KMS-11 (cell line): ENCODE results near the gene YRDC.
A peak's percentile ranks its signal among the peaks of the same experiment; 100 is the strongest.

Experiments used
- H2AFZ ChIP-seq: fragments of 200-600 bp; sonication (generic); 2 replicates; pipeline ENCODE4 v1.6.1; 2016; ENCODE audit warnings: antibody characterized with exemption, mixed run types, low read depth
- H3K27ac ChIP-seq: fragments of 200-600 bp; sonication (generic); 2 replicates; pipeline ENCODE4 v1.6.1; 2016; ENCODE audit warnings: mild to moderate bottlenecking, mixed run types
- H3K27me3 ChIP-seq: fragments of 200-600 bp; sonication (generic); 2 replicates; pipeline ENCODE4 v1.6.1; 2017; ENCODE audit warnings: mild to moderate bottlenecking, low read depth, mixed run types, moderate library complexity; ENCODE audit not compliant: insufficient read depth
- H3K36me3 ChIP-seq: fragments of 200-600 bp; sonication (generic); 2 replicates; pipeline ENCODE4 v1.6.1; 2017; ENCODE audit warnings: mild to moderate bottlenecking, mixed run types; ENCODE audit not compliant: insufficient read depth
- H3K4me1 ChIP-seq: fragments of 200-600 bp; sonication (generic); 2 replicates; pipeline ENCODE4 v1.6.1; 2016; ENCODE audit warnings: mild to moderate bottlenecking, low read depth, mixed run types; ENCODE audit not compliant: poor library complexity, severe bottlenecking
- H3K4me2 ChIP-seq: fragments of 200-600 bp; sonication (generic); 2 replicates; pipeline ENCODE4 v1.7.0; 2016; ENCODE audit warnings: mild to moderate bottlenecking, mixed run types
- H3K4me3 ChIP-seq: fragments of 200-600 bp; sonication (generic); IDR thresholded peaks from 2 replicates; pipeline ENCODE4 v1.6.1; 2017; ENCODE audit warnings: low read depth, low read length, mixed read lengths; ENCODE audit not compliant: insufficient read depth
- H3K79me2 ChIP-seq: fragments of 200-600 bp; sonication (generic); 2 replicates; pipeline ENCODE4 v1.6.1; 2016; ENCODE audit warnings: low read depth, mixed run types; ENCODE audit not compliant: insufficient read depth
- H3K9ac ChIP-seq: fragments of 200-600 bp; sonication (generic); 2 replicates; pipeline ENCODE4 v1.6.1; 2016; ENCODE audit warnings: mild to moderate bottlenecking, mixed run types
- H4K20me1 ChIP-seq: fragments of 200-600 bp; sonication (generic); 2 replicates; pipeline ENCODE4 v1.6.1; 2016; ENCODE audit warnings: mild to moderate bottlenecking, mixed run types; ENCODE audit not compliant: insufficient read depth
- CTCF ChIP-seq: fragments of 200-600 bp; sonication (generic); conservative IDR thresholded peaks from 2 replicates; pipeline ENCODE4 v1.6.1; 2017; ENCODE audit warnings: low read depth, mild to moderate bottlenecking, antibody characterized with exemption, low read length, moderate library complexity, mixed read lengths

YRDC gene

GRCh38 chr1:37794372-37795339 lies 13.4 kb downstream of the YRDC start:
- peak overlapping the region; percentile 95 for H3K4me2 ChIP-seq

GRCh38 chr1:37793773-37794371 lies 14.1 kb downstream of the YRDC start, which contains the start of gene MANEAL:
Gene MANEAL (plus strand): TSS chr1:37793847. CDS start chr1:37794183, 336 bp downstream.
- Histone ChIP-seq H3K4me1 (peaks cover 38% of the 10 kb centered on the region), H4K20me1 (no peaks in the 10 kb centered on the region), H3K9ac (peak within 1 kb of the TSS; percentile 69; the same call in 1 of the 2 replicates), H3K27me3 (no peaks in the 10 kb centered on the region), H3K4me2 (peak within 1 kb of the TSS; percentile 95), H3K36me3 (no peaks in the 10 kb centered on the region), H2AFZ (peak within 1 kb of the TSS; percentile 75), H3K27ac (peak within 1 kb of the TSS; percentile 55), H3K4me3 (no peak within 1 kb of the TSS), H3K79me2 (peaks cover 10% of the 10 kb centered on the region; the same call in 1 of the 2 replicates)
- no peak for TF ChIP-seq CTCF

More at GRCh38 chr1:37794372-37795339, 13.4 kb downstream of the YRDC start:
- H3K36me3 ChIP-seq = no peaks in the 10 kb centered on the region
- no peak overlapping the region for H3K27ac ChIP-seq
- TF ChIP-seq CTCF = no peak
- peaks cover 10% of the 10 kb centered on the region; the same call in 1 of the 2 replicates for H3K79me2 ChIP-seq
- H3K4me3 ChIP-seq = peak overlapping the region; percentile 71
- peaks cover 38% of the 10 kb centered on the region for H3K4me1 ChIP-seq
- peak overlapping the region; percentile 69; the same call in 1 of the 2 replicates for H3K9ac ChIP-seq
- H4K20me1 ChIP-seq = no peaks in the 10 kb centered on the region
- no peaks in the 10 kb centered on the region for H3K27me3 ChIP-seq
- peak overlapping the region; percentile 47; the same call in 1 of the 2 replicates for H2AFZ ChIP-seq

- Histone ChIP-seq H3K36me3 (no peaks in the 10 kb centered on the region), H2AFZ (peak overlapping the region; percentile 75; the same call in 1 of the 2 replicates), H3K4me3 (no peak overlapping the region), H3K9ac (no peak overlapping the region), H3K4me2 (peak overlapping the region; percentile 39; the same call in 1 of the 2 replicates), H3K4me1 (peaks cover 36% of the 10 kb centered on the region), H3K27me3 (no peaks in the 10 kb centered on the region), H3K27ac (no peak overlapping the region), H4K20me1 (no peaks in the 10 kb centered on the region), H3K79me2 (peaks cover 10% of the 10 kb centered on the region; the same call in 1 of the 2 replicates)
- no peak for TF ChIP-seq CTCF
Measured at GRCh38 chr1:37792943-37793686, 14.9 kb downstream of the YRDC start.

- Histone ChIP-seq H3K36me3 (no peaks in the 10 kb centered on the region), H2AFZ (no peak overlapping the region), H3K4me1 (no peaks in the 10 kb centered on the region), H3K27me3 (no peaks in the 10 kb centered on the region), H3K4me3 (no peak overlapping the region), H3K79me2 (no peaks in the 10 kb centered on the region), H4K20me1 (no peaks in the 10 kb centered on the region), H3K9ac (no peak overlapping the region), H3K4me2 (no peak overlapping the region), H3K27ac (no peak overlapping the region)
- TF ChIP-seq CTCF = no peak
Measured at GRCh38 chr1:37782491-37782890, 25.5 kb downstream of the YRDC start.
